GM12891 (cell line): Measurements from ENCODE around the gene INKA1.
"Not testable (repeated sequence)": the region's sequence is repeated elsewhere in the genome, so short reads cannot be mapped to it uniquely, and the experiment has no call there.

ENCODE experiments used
- DNase-seq: peaks from one replicate; pipeline ENCODE4 v3.0.0; 2011; ENCODE audit warnings: low spot score; ENCODE audit not compliant: insufficient read length
- FAIRE-seq: peaks from 2 replicates; lab custom pipeline; 2011; peaks lifted over from hg19 to GRCh38; lab: Jason Lieb, UNC
- PAX5 ChIP-seq: IDR thresholded peaks from 2 replicates; pipeline ENCODE4 v1.6.1; 2011; ENCODE audit warnings: low read length, moderate library complexity, mild to moderate bottlenecking; ENCODE audit not compliant: insufficient read depth, severe bottlenecking
- POLR2A ChIP-seq: IDR thresholded peaks from 2 replicates; pipeline ENCODE4 v1.6.1; 2011; ENCODE audit warnings: low read depth, low read length, control low read depth
- POLR2AphosphoS5 ChIP-seq: IDR thresholded peaks from 2 replicates; pipeline ENCODE4 v1.6.1; 2011; ENCODE audit warnings: low read depth, low read length, control low read depth
- POU2F2 ChIP-seq: IDR thresholded peaks from 2 replicates; pipeline ENCODE4 v1.6.1; 2011; ENCODE audit warnings: low read depth, mild to moderate bottlenecking, control low read depth, low read length, moderate library complexity
- SPI1 ChIP-seq: IDR thresholded peaks from 2 replicates; pipeline ENCODE4 v1.6.1; 2011; ENCODE audit warnings: low read depth, low read length, control low read depth
- TAF1 ChIP-seq: IDR thresholded peaks from 2 replicates; pipeline ENCODE4 v1.6.1; 2011; ENCODE audit warnings: low read depth, low read length, control low read depth

INKA1 gene

DNA sequence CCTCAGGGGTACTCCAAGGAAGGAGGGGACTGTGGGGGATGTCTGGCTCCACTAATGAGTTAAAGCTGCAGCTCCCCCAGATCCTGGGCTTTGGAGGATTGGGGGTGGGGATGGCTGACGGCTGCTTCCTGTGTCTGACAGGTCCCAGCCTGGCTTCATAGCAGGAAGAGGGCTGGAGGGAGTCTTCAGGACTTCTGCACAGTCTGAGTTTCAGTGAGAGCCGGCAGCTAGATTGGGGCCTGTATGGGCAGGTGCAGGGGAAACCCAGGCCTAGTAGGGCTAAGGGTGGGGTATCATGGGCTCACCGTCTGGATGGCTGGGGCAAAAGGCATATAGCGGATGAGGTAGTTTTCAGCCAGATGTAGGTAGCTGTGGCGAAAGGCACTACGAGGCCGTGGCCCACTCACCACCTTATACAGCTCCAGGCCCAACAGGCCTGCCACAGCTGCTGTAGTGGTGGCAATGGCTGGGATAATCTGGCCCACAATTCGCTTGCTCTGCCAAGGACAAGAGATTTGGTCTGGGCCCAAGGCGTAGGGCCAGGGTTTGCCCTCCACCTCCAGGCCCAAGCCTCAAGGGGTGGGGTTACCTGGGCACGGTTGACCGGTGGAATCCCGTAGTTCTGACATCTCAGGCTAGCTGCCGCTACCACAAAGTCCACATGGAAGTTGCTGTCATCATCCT, 4.5 kb downstream of the INKA1 start:
- FAIRE-seq (peak; percentile 83), DNase-seq (no peak)
- TF ChIP-seq SPI1 (no peak), POLR2AphosphoS5 (no peak), PAX5 (no peak), TAF1 (no peak), POLR2A (no peak), POU2F2 (no peak)

DNA sequence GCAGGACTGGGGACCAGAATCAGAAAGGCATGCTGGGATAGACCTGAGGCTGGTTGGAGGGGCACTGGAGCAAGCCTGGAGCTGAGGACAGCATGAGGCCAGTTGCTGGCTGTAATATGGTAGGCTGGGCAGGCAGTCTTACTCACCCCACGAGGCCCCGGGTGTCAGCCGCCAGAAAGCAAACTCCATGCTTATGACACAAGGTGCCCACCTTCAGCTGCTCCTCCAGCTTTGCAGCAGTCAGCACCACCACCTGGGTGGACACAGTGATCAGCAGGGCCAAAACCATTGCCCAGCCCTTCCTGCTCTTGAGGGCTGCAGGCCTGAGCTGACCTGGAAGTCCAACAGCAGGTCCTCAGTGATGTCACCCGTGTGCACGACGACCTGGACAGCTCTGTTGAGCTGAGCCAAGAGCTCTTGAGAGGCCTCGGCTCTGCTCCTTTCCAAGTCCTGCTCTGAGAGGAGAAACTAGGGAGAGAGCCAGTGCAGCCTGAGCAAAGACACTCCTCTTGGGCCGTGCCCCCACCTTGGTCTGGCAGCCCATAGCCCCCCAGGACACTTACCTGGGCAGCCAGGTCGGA, 9.9 kb downstream of the INKA1 start:
- DNase-seq (no peak), FAIRE-seq (no peak)
- no peak for TF ChIP-seq TAF1

DNA sequence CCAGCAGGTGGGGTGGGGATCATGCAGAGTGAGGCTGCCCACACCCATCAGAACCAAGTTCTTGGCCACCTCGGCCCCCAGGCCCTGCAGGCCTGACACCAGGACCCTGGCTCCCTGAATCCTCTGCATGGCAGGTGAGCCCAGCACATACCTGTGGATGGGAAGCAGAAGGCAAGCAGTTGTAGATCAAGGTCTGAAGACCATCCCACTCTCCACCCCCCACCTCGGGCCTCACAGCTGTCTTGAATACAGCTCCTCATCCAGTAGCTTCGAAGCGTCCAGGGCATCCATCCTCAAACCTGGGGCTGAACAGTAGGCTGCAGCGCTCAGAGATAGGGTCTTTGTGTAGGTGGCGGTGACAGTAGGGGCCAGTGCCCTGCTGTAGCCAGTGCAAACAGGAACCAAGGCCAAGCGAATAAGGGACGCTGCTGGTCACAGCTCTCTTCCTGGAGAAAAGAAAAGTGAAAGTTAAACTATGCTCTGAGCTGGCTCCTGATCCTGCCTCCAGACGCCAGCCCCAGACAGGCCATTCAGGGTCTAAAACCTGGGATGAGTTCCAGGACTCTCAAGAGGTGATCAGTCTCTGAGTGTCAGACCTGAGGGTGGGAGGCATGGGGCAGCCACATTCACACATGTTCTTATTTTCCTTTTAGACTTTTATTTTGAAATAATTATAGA, 10.6 kb downstream of the INKA1 start, which contains the start of gene UBA7:
Gene UBA7 (minus strand): TSS at position 457 of the 678 bp plus-strand sequence. CDS start 166 bp downstream, at position 291.
- peak; percentile 74 for DNase-seq
- peak; percentile 73 for TF ChIP-seq TAF1
- no peak for TF ChIP-seq POU2F2
- peak; percentile 45 for TF ChIP-seq POLR2A
- TF ChIP-seq POLR2AphosphoS5, result no peak; the same call in 1 of the 2 replicates
- TF ChIP-seq SPI1, result no peak
- TF ChIP-seq PAX5, result no peak
- FAIRE-seq, result peak; percentile 96

DNA sequence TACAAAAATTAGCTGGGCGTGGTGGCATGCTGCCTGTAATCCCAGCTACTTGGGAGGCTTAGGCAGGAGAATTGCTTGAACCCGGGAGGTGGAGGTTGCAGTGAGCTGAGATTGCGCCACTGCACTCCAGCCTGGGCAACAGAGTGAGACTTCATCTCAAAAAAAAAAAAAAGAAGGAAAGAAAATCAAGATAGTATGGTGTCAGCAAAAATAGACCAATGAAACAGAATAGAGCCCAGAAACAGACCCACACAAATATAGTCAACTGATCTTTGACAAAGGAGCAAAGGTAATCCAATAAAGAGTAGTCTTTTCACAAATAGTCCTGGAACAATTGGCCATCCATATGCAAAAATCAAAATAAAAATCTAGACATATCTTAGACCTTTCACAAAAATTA, 20.1 kb downstream of the INKA1 start:
- DNase-seq, FAIRE-seq: not testable (repeated sequence)

DNA sequence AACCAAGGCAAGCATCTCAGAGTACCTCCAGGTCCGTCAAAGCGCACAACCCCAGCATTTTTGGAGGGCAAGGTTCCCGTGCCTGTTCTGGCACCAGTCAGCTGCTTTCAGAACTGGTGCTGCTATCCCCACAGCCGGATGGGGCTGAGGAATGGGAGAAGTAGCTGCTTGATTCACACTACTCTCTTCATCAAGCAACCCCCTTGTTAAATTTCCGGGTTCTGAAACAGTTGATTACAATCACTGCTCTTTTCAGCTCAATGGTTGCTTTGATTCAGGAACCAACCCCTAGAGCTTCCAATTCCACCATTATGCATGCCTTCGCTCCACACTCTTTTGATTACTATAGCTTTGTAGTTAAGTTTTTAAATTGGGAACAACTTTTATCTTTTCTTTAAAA, 23.0 kb downstream of the INKA1 start:
- no peak for DNase-seq
- FAIRE-seq, result no peak
- TF ChIP-seq POU2F2 (no peak), SPI1 (no peak), POLR2AphosphoS5 (no peak), TAF1 (no peak), POLR2A (no peak), PAX5 (no peak)

DNA sequence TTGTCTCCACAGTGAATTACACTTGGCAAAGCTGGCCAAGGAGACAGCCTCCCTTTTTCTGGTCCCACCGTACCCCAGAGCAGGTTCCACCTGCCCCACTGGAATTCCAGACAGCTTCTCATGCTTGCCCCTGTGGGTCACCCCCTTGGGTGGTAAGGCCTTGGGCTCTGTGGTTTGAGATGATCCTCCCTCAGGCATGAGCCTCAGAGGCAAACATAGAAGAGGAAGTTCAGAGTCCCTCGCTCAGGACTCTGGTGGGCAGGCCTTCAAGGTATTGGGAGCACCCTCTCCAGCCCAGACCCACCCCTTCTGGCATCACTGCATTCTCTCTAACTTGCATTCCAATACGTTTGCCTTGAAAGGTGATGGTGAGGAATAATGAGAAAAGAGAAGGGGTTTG, 28.3 kb downstream of the INKA1 start:
- TF ChIP-seq POLR2AphosphoS5, result no peak
- no peak for TF ChIP-seq TAF1
- FAIRE-seq, result no peak
- no peak for DNase-seq

DNA sequence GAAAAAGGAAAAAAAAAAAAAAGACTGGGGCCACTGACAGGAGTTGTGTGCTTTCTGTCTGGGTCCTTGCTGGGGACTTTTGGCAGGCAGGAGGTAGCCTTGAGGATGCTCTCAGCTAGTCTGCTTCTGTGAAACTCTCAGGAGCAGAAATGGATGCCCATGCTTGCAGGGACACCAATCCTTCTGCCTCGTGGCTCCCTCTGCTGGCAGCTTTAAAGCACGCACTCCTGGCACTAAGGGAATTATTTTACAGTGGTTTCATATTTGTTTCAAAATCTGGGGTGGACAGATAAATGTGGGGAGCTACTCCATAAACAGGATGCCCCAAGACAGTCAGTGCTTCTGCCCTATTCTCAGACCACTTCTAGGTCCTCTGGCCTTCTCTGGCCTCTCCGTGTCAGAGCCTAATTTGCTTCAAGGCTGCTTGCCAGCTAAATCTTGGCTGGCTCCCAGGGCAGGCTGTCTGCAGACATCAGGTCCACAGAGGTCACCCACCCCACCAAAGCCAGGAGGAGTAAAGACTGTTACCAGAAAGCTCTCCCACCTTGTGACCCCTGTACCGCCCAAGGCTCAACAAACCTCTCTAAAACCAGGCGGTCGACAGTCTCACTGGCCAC, 36.2 kb downstream of the INKA1 start:
- DNase-seq (peak; percentile 48), FAIRE-seq (peak; percentile 94)
- no peak for TF ChIP-seq SPI1
- TF ChIP-seq POU2F2, result no peak
- TF ChIP-seq PAX5, result no peak
- TF ChIP-seq POLR2A, result no peak

DNA sequence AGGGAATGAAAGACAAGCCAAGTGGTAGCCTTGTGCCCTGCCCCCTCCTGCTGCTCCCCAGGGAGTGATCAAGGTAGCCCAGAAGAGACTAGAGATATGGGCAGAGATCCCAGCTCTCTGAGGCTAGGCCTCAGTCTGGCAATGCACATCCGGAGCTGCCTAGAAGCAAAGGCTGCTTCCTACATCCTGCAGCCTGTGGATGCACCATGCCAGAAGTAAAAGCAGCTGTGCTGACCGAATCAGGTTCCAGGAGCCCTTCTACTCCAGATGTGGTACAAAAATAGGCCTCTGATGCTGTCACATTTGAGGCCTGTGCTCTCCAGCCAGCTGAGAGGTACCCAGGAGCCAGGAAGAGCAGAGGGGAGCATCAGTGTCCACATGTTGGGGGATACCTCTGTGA, 37.3 kb downstream of the INKA1 start:
- FAIRE-seq (no peak), DNase-seq (no peak)
- TF ChIP-seq PAX5 (no peak), POU2F2 (no peak), SPI1 (no peak), POLR2A (no peak), POLR2AphosphoS5 (no peak), TAF1 (no peak)

DNA sequence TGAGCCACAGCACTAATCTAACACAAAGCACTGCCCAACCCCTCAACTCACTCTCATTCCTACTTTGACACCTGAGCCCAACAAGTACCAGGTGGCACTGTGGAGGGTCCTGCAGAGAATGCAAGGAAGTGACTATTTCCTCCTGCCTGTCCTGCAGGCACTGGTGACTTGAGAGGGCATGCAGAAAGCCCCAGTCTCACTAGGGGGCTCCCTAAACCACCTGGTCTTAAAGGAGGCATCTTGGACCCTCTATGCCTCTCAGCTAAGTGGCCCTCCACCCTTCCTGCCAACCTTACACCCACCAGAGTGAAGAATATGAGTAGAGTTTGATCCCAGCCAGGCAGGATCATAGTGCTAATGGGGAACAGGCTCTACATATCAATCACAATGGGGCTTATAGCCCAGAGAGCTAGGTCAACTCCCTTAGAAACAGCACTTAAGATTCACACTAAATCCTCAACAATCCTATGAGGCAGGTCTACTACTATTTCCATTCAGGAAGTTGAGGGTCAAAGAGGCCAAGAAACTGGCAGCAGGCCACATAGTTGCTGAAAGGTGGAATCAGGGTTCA, 38.1 kb downstream of the INKA1 start:
- no peak for DNase-seq
- TF ChIP-seq SPI1 (no peak), TAF1 (no peak), PAX5 (no peak), POU2F2 (no peak)
- peak; percentile 61 for FAIRE-seq

DNA sequence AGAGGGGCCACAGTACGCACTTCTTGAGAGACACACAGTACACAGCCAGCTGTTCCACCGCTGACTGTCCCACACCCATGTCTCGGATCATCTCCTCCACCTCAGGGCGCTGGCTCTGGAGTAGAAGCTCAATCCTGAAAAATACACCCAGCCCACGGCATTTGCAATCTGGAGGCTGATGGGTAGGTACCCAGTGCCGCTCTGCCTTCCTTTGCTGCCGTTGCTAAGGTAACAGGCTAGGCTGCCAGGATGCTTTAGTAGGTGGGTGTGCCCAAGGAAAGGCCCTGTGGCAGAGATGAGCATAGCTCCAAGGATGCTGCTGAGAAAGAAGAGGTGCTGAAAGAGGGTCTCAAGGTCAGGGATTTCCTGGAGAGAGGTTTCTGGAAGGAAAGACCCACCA, 38.7 kb downstream of the INKA1 start:
- no peak for DNase-seq
- TF ChIP-seq PAX5 (no peak), POU2F2 (no peak), POLR2AphosphoS5 (no peak), SPI1 (no peak), TAF1 (no peak), POLR2A (no peak)
- FAIRE-seq, result no peak
